GM18508 (cell line): ENCODE measurements around the gene MAGI1.
"Not testable (repeated sequence)": the region's sequence is repeated elsewhere in the genome, so short reads cannot be mapped to it uniquely, and the experiment has no call there.

Experiments used
- ATAC-seq: cut with Tn5 transposase; IDR thresholded peaks from one replicate; pipeline ENCODE4 v1.9.1; 2021; ENCODE audit warnings: moderate number of reproducible peaks; ENCODE audit not compliant: insufficient read depth, unreplicated experiment

The MAGI1 gene

GRCh38 chr3:65886391-65886790 is 152.3 kb downstream of the MAGI1 start:
- no peak for ATAC-seq

GRCh38 chr3:65884071-65884470 is 154.6 kb downstream of the MAGI1 start:
- no peak for ATAC-seq

DNA sequence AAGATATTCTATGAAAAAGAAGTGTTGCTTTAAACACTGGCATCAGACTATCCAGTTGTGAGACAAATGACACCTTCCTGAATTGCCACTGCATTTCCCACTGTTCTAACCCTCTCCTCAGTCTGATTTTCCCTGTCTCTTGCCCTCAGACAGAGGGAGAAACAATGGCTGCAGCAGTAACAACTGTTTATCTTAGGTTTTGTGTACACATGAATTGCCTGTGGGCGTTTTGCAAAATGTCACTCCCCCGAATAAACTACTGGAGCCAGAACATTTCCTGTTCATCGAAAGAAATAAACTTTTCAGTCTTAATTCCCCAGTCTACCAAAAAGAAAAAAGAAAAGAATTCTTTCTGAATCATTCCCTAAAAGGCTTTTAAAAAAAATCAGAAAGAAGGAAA is 155.1 kb downstream of the MAGI1 start:
- ATAC-seq, result no peak

DNA sequence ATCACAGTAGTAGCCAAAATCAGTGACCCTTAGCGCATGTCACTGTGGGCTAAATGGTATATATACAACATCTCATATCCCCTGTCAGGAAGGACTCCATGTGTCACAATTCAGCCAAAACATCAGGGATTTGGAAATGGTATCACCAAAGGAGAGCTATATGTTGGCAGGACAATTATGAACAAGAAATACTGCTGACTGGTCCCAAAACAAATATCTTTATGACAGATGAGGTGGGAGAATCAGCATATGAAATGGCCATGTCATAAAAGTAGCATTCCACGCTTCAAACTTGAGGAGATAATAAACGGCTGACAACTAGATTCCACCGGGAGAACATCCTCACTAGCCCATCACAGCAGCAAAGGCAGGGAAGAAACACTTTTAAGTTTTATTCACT is 158.4 kb downstream of the MAGI1 start:
- ATAC-seq, result no peak

- ATAC-seq, result no peak
Observed at GRCh38 chr3:65879372-65879771, 159.3 kb downstream of the MAGI1 start.

DNA sequence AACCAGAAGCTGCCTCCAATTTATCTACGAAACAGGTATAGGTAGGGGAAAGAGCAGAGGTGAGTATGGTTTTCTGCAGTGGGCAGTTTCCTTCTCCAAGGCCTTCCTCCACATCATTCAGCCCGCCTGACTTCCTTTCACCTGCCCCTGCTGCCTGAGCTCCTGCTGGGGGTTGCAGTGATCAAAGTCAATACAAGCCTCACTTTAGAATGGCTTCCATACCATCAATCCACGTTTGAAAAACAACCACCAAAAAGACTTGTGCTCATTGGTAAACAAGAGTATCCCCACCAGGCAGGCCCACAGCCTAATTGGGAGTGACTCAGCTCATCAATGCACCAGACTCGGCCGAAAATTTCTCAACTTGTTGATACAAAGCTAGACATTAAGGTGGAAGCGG is 159.9 kb downstream of the MAGI1 start:
- no peak for ATAC-seq

GRCh38 chr3:65877160-65877559 is 161.6 kb downstream of the MAGI1 start:
- no peak for ATAC-seq

DNA sequence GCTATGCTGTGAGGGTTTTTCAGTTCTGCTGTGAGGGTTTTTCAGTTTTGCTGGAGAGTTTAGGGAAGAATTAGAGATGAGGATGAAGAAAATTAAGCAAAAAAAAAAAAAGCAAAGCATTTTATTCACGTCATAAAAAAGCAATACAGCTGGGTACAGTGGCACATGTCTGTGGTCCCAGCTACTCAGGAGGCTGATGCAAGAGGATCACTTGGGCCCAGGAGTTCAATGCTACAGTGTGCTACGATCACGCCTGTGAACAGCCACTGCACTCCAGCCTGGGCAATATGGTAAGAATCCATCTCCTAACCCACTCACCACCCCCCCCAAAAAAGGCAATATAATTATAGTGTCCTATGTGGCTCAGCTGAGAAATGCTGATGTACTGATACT is 162.7 kb downstream of the MAGI1 start:
- ATAC-seq, result no peak

- ATAC-seq, result no peak
Observed at GRCh38 chr3:65875393-65876027, 163.2 kb downstream of the MAGI1 start.

DNA sequence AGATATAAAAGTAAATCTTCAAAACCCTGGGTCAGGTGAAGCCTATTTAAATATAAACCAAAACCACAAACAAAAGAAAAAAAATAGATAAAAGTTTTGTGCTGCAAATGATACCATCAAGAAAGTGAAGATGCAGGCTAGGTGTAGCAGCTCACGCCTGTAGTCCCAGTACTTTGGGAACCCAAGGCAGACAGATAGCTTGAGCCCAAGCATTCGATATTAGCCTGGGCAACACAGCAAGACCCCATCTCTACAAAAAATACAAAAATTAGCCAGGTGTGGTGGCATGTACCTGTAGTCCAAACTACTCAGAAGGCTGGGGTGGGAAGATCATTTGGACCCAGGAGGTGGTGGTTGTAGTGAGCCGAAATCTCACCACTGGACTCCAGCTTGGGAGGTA is 164.8 kb downstream of the MAGI1 start:
- no peak for ATAC-seq

- ATAC-seq, result no peak
Observed at GRCh38 chr3:65873028-65873427, 165.7 kb downstream of the MAGI1 start.

- no peak for ATAC-seq
Observed at GRCh38 chr3:65871305-65872141, 167.2 kb downstream of the MAGI1 start.

- ATAC-seq, result no peak
Observed at GRCh38 chr3:65869798-65870197, 168.9 kb downstream of the MAGI1 start.

DNA sequence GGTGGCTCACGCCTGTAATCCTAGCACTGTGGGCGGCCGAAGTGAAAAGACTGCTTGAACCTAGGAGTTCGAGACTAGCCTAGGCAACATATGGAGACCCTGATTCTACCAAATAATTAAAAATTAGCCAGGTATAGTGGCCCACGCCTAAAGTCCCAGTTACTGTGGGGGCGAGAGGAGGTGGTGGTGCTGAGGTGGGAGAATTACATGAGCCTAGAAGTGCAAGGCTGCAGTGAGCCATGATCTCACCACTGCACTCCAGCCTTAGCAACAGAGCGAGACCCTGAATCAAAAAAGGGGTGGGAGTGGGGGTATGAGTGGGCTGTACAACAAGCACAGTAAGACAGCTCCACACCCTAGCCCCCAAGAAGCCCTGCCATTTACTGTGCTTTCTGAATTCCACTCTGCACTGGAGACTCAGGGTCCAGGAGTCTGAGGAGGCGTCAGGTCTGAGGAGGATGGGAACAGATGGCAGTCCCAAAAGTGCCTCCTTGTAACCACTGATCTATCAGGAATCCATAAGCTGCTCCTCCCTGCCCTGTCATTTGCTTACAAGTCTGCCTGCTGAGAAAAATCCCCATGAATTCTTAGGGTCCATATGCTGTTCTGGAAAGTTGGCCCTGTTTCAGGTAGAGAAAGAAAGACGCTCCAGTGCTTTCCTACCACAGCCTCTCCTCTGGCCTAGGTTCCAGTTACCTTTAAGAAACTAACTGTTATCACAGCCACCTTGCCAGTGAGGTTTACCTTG is 171.1 kb downstream of the MAGI1 start:
- no peak for ATAC-seq

DNA sequence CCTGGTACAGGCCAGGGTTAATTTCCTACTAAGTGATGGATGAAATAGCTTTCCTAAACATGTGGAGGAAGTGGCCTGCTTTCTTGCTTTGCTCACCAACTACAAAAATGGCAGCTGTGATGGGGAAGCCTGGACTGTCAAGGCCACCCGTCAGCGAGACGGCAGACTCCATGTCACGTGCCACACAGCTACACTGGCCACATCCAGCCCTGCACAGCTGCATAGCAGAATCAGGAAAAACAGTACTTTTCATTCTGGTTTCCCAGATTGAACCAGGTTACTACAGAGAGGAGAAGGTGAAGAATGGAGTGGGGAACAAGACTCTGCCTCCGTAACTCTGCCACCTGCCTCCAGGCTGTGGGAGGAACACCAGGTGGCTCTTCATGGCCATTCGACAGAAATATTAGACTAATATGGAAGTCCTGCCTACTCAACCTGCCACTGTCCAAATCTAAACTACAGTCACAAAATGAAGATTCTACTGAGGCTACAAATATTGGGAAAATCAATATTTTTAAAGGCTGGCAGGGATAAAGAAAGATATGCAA is 174.3 kb downstream of the MAGI1 start:
- ATAC-seq, result no peak

- ATAC-seq, result no peak
Observed at GRCh38 chr3:65861718-65862117, 177.0 kb downstream of the MAGI1 start.

DNA sequence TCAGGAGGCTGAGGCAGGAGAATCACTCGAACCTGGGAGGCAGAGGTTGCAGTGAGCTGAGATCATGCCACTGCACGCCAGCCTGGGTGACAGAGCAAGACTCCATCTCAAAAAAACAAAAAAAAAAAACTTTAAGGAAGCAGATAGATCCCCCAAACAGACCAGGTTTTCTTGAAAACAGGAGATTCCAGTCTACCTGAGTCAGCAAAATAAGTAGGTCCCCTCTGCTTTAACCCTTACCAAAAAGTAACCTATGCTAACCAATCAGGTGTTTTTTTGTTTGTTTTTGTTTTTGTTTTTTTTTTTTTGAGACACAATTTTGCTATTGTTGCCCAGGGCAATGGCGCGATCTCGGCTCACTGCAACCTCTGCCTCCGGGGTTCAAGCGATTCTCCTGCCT is 179.1 kb downstream of the MAGI1 start:
- not testable (repeated sequence) for ATAC-seq

GRCh38 chr3:65858749-65859148 is 180.0 kb downstream of the MAGI1 start:
- no peak for ATAC-seq

DNA sequence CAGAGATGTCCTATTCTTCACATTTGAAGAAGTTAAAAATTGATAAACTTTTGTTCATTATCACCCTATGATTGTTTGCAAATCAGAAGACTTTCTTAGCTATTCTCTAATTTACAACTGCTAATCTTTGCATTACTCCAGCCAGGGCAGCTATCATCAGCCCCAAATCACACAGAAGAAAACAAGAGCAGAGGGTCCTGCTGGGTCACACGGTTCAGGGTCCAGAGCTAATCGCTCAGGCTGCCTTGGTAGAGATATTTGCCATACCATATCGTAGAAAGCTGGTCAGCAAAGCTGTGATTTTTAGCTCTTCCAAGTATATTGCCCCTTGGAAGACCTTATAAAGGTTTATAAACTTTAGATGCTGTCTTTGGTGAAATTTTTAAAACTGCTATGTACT is 181.4 kb downstream of the MAGI1 start:
- ATAC-seq, result no peak

DNA sequence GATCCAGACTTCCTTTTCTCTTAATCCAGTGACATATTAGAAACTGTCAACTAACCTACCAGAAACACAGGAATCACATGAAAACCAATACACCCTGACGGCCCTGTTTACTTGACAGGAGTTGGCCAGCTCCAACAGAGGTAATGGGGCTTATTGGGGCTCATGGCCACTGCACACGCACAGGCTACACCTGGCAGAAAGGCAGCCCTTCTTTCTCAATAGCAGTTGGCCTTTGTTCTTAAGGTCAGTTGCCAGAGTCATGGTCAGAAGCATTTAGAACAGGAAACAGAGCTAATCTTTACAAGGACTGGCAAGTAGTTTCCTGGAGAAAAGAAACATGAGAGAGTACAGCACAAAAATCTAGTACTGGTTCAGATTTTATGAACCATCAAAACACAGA is 181.8 kb downstream of the MAGI1 start:
- no peak for ATAC-seq
